ENCODE data around the gene RAB30.

The RAB30 gene

GRCh38 chr11:83078269-83078668, 6.6 kb upstream of the RAB30 start:
- in situ Hi-C loops (cut with HindIII; ENCODE audit: low pct_ligation_motif_present, low sequenced_read_pairs): no loop called here
- no peak for TF ChIP-seq CTCF (IDR thresholded peaks at IDR 0.05; ENCODE audit: low read depth, low read length, missing control alignments)
- Histone ChIP-seq H3K27ac (no peak overlapping the region), H3K36me3 (replicated peaks) (peaks cover 4% of the 10 kb centered on the region), H3K4me3 (ENCODE audit: low read depth, low read length) (no peak overlapping the region), H3K27me3 (replicated peaks) (no peaks in the 10 kb centered on the region)
- no peak for DNase-seq

GRCh38 chr11:83073884-83074283, 2.2 kb upstream of the RAB30 start:
- Histone ChIP-seq H3K27ac (no peak overlapping the region), H3K27me3 (replicated peaks) (no peaks in the 10 kb centered on the region), H3K36me3 (replicated peaks) (peaks cover 4% of the 10 kb centered on the region), H3K4me3 (ENCODE audit: low read depth, low read length) (no peak overlapping the region)
- DNase-seq: no peak
- in situ Hi-C loops (cut with HindIII; ENCODE audit: low pct_ligation_motif_present, low sequenced_read_pairs): loop anchor here (25.0 kb wide), 1 partner anchor 88 kb away; the partner anchor contains the start of gene PCF11
- TF ChIP-seq CTCF (IDR thresholded peaks at IDR 0.05; ENCODE audit: low read depth, low read length, missing control alignments): no peak

GRCh38 chr11:83073258-83073657, 1.6 kb upstream of the RAB30 start:
- H3K27me3 ChIP-seq (replicated peaks): no peaks in the 10 kb centered on the region
- DNase-seq: no peak
- H3K27ac ChIP-seq: no peak overlapping the region
- H3K4me3 ChIP-seq (ENCODE audit: low read depth, low read length): peak overlapping the region; percentile 98
- peaks cover 4% of the 10 kb centered on the region for H3K36me3 ChIP-seq (replicated peaks)
- TF ChIP-seq CTCF (IDR thresholded peaks at IDR 0.05; ENCODE audit: low read depth, low read length, missing control alignments): no peak
- in situ Hi-C loops (cut with HindIII; ENCODE audit: low pct_ligation_motif_present, low sequenced_read_pairs): loop anchor here (25.0 kb wide), 1 partner anchor 89 kb away; the partner anchor contains the start of gene PCF11

GRCh38 chr11:83072350-83073242, 899 bp upstream of the RAB30 start:
- no peak for TF ChIP-seq CTCF (IDR thresholded peaks at IDR 0.05; ENCODE audit: low read depth, low read length, missing control alignments)
- Histone ChIP-seq H3K27me3 (replicated peaks) (no peaks in the 10 kb centered on the region), H3K4me3 (ENCODE audit: low read depth, low read length) (peak overlapping the region; percentile 98), H3K36me3 (replicated peaks) (peaks cover 4% of the 10 kb centered on the region), H3K27ac (peak overlapping the region; percentile 95)
- in situ Hi-C loops (cut with HindIII; ENCODE audit: low pct_ligation_motif_present, low sequenced_read_pairs): loop anchor here (25.0 kb wide), 1 partner anchor 90 kb away; the partner anchor contains the start of gene PCF11
- DNase-seq: no peak

- DNase-seq: no peak
- Histone ChIP-seq H3K4me3 (ENCODE audit: low read depth, low read length) (peak overlapping the region; percentile 98), H3K27ac (peak overlapping the region; percentile 72), H3K27me3 (replicated peaks) (no peaks in the 10 kb centered on the region), H3K36me3 (replicated peaks) (peaks cover 4% of the 10 kb centered on the region)
- in situ Hi-C loops (cut with HindIII; ENCODE audit: low pct_ligation_motif_present, low sequenced_read_pairs): loop anchor here (25.0 kb wide), 1 partner anchor 91 kb away; the partner anchor contains the start of gene PCF11
- TF ChIP-seq CTCF (IDR thresholded peaks at IDR 0.05; ENCODE audit: low read depth, low read length, missing control alignments): no peak
Measured at GRCh38 chr11:83070731-83071566, 748 bp downstream of the RAB30 start.
